Spleen (tissue), 7 donors: ENCODE results near the gene OVAAL.

Experiments
- CTCF ChIP-seq, 11 experiments: fragments of 200-600 bp in 7 of 11; fragments of 450-650 bp in 4 of 11; sonication (generic) in 4 of 11; IDR thresholded peaks in 8 of 11; conservative IDR thresholded peaks in 3 of 11; 1 replicate in 7 of 11; 2 replicates in 4 of 11; pipeline versions ENCODE4 v1.4.0 to v1.8.0; 2016 to 2021; ENCODE audit warnings: antibody characterized with exemption in 11 of 11, inconsistent platforms in 4 of 11, mild to moderate bottlenecking in 1 of 11
- POLR2A ChIP-seq, 3 donors: fragments of 450-650 bp; IDR thresholded peaks; one replicate each; pipeline ENCODE4 v1.5.1; 2017; ENCODE audit warnings: antibody characterized with exemption in 3 of 3, mild to moderate bottlenecking in 1 of 3
- POLR2AphosphoS5 ChIP-seq, 3 donors: sonication (generic); formaldehyde crosslinking; IDR thresholded peaks; one replicate each; pipeline ENCODE4 v1.5.1; 2017; ENCODE audit warnings: antibody characterized with exemption in 3 of 3
- donor health status: DM: no; HTN: no; CAD: no; lungs with moderate emphysema.
- donor health status: DM: no; HTN: no; CAD: no.
- donor health status: DM: no; HTN: no; CAD: no.

- TF ChIP-seq CTCF (IDR thresholded peaks at IDR 0.05 in 8 of 11, conservative IDR thresholded peaks at IDR 0.05 in 3 of 11): no peak
- TF ChIP-seq POLR2AphosphoS5 (IDR thresholded peaks at IDR 0.05): no peak
- no peak for TF ChIP-seq POLR2A (IDR thresholded peaks at IDR 0.05)
Observed at GRCh38 chr1:180581635-180582039, 22.9 kb downstream of the OVAAL start.
